GM21515 (cell line): ENCODE results near the gene C19orf53.

ENCODE experiments used
- ATAC-seq: cut with Tn5 transposase; IDR thresholded peaks from one replicate; pipeline ENCODE4 v1.9.1; 2021; ENCODE audit not compliant: unreplicated experiment

C19orf53 gene

DNA sequence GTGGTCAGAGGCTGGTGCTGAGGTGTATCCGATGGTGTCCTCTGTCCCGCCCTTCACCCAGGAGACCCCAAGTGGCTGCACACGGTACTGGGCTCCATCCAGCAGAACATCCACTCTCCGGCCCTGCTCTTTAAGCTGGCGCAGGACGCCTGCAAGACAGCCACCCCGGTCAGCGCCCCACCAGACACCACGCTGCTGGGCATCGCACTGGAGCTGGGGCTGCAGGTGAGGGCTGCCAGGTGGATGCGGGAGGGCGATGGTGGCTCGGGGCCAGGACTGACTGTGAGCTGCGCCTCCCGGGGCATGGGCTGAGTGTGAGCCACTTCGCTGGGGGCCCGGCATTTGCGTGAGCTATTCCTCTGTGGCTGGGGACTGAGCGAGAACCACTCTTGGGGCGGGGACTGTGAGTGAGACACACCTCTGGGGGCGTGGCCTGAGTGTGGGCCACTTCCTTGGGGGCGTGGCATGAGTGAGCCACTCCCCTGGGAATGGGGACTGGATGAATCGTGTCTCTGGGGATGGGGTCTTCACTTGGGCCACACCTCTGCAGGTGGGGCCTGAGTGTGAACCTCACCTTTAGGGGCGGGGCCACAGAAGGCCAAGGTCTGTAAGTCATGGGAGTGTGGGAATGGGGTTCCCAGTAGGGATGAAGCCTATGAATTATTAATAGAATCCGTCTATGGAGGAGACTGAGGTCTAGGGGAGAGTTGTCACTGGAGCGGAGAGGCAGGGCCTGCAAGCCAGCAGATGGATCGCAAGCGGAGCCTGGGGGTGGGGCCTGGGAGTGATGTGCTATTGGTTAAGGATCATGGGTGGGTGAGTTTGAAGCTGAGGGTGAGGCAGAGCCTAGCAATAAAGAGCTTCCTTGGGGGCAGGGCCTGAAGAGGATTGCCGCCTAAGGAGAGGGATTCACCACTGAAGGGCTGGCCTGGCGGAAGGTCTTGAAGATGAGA lies 51.5 kb downstream of the C19orf53 start:
- ATAC-seq: no peak

GRCh38 chr19:13826652-13827235 lies 52.5 kb downstream of the C19orf53 start:
- ATAC-seq: no peak

DNA sequence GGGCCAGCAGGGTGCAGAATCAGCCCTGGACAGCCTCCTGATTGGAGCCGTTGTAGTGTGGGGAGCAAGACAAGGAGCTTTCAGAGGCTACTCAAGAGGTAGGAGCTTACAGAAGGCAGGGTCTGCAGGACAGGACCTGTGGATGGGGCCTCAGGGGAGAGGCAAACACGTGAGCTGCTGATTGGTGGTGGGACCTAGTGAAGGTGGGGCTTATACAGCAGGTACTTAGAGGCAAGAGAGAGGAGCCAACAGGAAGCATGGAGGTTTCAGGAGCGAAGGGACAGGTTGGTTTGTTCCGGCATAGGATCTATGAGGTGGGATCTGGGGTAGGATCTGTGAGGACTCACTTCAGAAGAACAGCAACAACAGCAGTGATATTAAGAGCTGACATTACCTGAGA lies 53.4 kb downstream of the C19orf53 start:
- no peak for ATAC-seq
